ENCODE measurements around the gene DENND6B.

Gene DENND6B

DNA sequence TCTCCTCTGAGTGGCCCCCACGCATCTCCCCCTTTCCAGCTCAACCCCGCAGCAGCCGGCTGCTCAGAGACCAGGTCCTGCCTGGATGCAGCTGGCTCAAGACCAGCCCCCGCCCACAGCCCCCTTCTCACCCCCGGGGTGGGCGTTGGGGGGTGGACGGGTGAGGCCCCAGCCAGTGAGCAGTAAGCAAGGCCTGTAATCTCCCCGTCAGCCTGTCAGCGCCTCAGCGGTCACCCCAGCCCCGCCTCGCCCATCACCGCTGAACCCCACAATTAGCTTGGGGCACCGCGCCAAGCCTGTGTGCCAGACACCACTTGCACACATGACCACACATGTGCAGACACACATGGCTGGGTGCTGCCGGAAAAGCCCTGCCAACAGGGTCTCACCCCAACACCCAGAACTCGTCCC is 25.2 kb downstream of the DENND6B start:
- TF ChIP-seq, protein P1, sequence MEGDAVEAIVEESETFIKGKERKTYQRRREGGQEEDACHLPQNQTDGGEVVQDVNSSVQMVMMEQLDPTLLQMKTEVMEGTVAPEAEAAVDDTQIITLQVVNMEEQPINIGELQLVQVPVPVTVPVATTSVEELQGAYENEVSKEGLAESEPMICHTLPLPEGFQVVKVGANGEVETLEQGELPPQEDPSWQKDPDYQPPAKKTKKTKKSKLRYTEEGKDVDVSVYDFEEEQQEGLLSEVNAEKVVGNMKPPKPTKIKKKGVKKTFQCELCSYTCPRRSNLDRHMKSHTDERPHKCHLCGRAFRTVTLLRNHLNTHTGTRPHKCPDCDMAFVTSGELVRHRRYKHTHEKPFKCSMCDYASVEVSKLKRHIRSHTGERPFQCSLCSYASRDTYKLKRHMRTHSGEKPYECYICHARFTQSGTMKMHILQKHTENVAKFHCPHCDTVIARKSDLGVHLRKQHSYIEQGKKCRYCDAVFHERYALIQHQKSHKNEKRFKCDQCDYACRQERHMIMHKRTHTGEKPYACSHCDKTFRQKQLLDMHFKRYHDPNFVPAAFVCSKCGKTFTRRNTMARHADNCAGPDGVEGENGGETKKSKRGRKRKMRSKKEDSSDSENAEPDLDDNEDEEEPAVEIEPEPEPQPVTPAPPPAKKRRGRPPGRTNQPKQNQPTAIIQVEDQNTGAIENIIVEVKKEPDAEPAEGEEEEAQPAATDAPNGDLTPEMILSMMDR (IDR thresholded peaks at IDR 0.05): no peak

DNA sequence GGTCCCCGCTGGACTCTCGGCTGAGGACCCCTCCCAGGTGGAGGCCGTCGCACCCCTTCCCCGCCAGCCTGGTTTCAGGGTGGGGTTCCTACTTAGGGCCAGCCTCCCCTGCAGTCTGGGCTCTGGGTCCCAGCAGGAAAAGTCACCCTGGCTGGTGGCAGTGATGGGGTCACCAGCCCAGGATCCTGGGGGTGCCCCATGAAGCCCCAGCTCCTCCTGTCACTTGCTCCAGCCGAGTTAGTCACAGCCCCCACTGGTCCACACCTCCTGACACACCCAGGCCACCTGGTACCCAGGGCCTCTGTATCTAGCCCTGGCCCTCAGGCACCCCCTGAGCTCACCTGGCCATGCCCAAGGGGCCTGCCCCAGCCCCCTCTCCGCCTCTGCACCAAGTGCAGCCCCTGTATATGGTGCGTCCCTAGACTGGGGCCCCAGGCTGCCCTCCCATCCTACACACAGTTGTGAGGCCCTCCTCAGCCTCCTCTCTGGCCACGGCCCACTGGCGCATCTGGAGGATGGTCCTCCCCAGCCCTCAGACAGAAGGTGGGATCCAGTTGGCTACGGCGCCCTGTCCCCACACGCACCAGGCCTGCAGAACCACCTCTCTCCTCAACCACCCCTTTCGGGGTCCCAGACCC is 26.1 kb downstream of the DENND6B start:
- TF ChIP-seq, protein P1 (IDR thresholded peaks at IDR 0.05): no peak

DNA sequence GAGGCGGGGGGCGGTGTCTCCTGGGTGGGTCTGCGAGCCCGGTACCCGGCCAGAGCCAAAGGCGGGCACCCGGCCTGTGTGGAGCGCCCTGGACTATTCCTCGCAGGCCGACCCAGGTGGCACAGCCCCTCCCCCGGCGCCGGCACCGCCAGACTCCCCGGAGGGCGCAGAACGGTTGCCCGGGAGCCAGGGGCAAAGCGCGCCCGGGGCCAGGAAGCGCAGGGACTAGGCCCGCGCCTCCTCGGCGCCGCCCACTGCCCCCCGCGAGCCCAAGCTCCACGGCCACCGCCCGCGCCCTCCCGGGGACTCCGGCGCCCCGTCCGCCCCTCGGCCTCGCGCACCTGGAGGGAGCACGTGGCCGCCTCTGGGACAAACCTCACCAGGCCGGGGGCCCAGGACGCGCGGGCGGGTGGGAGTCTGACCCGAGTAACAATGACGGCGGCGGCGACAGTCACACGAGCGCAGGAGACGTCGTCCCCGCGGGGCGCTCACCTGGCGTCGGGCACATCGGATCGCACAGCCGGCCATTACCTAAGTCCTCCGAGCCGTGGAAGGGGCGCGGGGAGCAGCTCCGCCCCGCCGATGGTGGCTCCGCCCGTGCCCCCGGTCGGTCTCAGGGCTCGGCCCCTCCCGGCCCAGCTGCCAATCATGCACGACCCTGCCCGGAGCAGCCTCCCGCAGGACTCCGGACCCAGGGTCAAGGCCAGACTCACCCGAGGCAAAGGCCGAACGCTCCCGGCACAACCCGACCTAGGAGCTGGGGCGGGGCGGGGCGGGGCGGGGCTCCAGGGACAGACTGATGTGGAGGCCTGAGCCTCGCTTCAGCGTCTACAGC is 26.8 kb downstream of the DENND6B start:
- TF ChIP-seq, protein P1 (IDR thresholded peaks at IDR 0.05): no peak

DNA sequence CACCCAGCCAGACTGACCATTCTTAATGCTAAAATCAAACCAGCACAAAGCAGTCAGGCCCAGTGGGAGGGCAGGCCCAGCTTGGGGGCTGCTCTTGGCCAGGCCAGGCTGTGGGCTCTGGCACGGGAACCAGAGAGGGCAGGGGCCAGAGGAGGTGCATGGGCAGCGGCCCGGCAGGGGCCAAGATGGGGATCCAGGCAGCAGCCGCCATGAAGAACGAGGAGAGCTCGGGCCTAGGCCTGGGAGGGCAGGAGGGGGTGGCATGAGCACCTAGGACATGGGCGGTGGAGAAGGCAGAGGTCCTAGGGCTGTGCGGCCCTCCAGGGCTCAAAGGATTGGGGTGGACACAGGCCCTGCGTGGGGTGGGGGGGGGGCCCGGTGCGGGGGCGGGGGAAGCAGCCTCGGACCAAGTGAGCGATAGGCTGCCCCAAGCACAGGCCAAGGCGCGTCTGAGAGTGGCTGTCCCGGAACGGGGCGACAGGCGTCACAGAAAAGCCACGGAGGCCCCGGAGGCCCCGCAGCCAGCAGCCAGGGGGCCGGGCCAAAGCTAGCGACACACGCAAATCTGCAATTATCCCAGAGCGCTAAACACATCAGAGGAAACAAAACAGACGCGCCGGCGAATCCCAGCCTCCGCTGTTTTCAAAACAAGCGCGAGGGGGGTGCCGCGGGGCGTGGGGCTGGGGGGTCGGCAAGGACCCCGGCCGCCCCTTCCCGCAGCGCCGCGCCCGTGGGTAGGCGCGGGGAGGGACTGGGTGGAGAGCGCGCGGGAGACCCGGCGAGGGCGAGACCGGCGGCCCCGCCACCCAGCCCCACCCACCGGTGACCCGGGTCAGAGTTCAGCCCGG is 27.7 kb downstream of the DENND6B start:
- TF ChIP-seq, protein P1 (IDR thresholded peaks at IDR 0.05): no peak

DNA sequence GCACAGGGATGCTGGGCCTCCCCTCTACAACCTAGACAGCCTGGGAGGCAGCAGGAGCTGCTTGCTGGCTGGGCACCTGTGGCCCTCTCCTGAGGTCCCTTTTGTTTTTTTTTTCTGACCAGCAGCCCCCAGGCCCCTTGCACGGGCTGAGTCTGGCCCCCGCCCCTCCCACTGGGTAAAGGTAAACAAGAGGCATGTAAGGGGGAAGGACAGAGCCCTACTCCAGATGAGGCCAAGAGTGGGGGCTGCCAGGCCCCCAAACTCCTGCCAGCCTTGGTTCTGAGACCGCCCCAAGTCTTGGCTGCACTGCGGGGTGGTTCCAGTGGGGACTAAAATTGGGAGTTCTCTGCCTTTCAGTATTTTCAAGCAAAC is 28.6 kb downstream of the DENND6B start:
- TF ChIP-seq, protein P1 (IDR thresholded peaks at IDR 0.05): no peak

DNA sequence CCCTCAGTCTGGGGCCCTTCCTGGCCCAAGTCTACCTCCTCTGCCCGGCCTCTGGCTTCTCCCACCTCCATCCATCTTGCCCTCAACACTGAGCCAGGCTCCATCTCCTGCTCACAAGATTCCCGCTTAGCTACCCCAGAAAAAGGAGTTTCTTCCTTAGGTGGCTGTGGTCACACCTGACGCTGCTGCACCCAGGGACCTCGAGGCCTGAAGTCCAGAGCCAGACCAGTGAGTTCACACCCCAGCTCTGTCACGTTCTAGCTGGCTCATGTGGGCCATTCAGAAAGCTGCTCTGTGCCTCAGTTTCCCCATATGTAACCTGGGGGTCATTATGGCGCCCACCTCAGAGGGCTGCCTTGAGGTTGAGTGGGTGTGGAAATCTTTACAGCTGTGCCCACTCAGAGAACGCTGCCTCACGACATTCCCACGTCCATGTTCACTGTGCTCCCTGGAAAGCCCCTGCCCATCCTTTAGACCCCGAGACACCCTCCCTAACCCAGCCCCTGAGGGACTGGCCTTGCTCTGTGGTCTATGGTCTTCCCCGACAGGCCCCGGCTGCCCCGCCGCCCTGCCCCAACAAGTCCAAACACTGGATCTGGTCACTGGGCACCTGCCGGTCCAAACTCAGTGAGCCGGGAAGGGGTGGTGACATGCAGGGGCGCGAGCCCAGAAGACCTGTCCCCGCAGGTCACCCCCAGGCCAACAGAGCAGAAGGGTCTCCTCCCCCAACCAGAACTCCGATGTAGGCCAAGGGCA is 29.1 kb downstream of the DENND6B start:
- TF ChIP-seq, protein P1 (IDR thresholded peaks at IDR 0.05): no peak

Measured in LNCAP (cell line).